ENCODE measurements around the gene SLC1A3. TPM values are rescaled to one million over a fixed set of nuclear protein-coding genes. Genes with fewer than 3 reads are reported as not detected.
"Not testable (repeated sequence)": the region's sequence is repeated elsewhere in the genome, so short reads cannot be mapped to it uniquely, and the experiment has no call there.

Gene SLC1A3
- not detected in 2 replicates for total RNA-seq

GRCh38 chr5:36606428-36607113 lies at the start of gene SLC1A3:
TSS of gene SLC1A3 (plus strand) at chr5:36606606. CDS start at chr5:36608424, 1,818 bp downstream.
- Mint-ChIP-seq H3K9me3 (no peaks in the 10 kb centered on the region), H3K4me3 (peak within 1 kb of the TSS; percentile 83), H3K27ac (peak within 1 kb of the TSS; percentile 81), H3K36me3 (ENCODE audit: low read depth) (no peaks in the 10 kb centered on the region), H3K4me1 (peaks cover 16% of the 10 kb centered on the region), H3K27me3 (peaks cover 59% of the 10 kb centered on the region)
- DNase-seq = peak; percentile 73
- intact Hi-C loops (cut with micrococcal nuclease) = loop anchor here (5.0 kb wide), 1 partner anchor 86 kb away; no protein-coding TSS in a partner anchor

GRCh38 chr5:36558641-36559040 lies 47.8 kb upstream of the SLC1A3 start:
- Mint-ChIP-seq H3K27ac (no peak overlapping the region), H3K4me1 (no peaks in the 10 kb centered on the region), H3K27me3 (peaks cover 3% of the 10 kb centered on the region), H3K9me3 (no peaks in the 10 kb centered on the region), H3K36me3 (ENCODE audit: low read depth) (no peaks in the 10 kb centered on the region), H3K4me3 (no peak overlapping the region)
- DNase-seq = no peak
- intact Hi-C loops (cut with micrococcal nuclease) = no loop called here

- no peaks in the 10 kb centered on the region for H3K4me1 Mint-ChIP-seq
- H3K27ac Mint-ChIP-seq = no peak overlapping the region
- no peak for DNase-seq
- H3K27me3 Mint-ChIP-seq = peaks cover 3% of the 10 kb centered on the region
- H3K4me3 Mint-ChIP-seq = no peak overlapping the region
- intact Hi-C loops (cut with micrococcal nuclease) = no loop called here
- no peaks in the 10 kb centered on the region for H3K36me3 Mint-ChIP-seq (ENCODE audit: low read depth)
- no peaks in the 10 kb centered on the region for H3K9me3 Mint-ChIP-seq
These were observed 44.8 kb upstream of the SLC1A3 start for GRCh38 chr5:36561601-36562000.

GRCh38 chr5:36569491-36569890 lies 36.9 kb upstream of the SLC1A3 start:
- Mint-ChIP-seq H3K27me3 (peaks cover 2% of the 10 kb centered on the region), H3K27ac (no peak overlapping the region), H3K4me3 (no peak overlapping the region), H3K9me3 (no peaks in the 10 kb centered on the region), H3K36me3 (ENCODE audit: low read depth) (no peaks in the 10 kb centered on the region), H3K4me1 (no peaks in the 10 kb centered on the region)
- DNase-seq = no peak
- intact Hi-C loops (cut with micrococcal nuclease) = no loop called here

- intact Hi-C loops (cut with micrococcal nuclease) = no loop called here
- no peak for DNase-seq
- H3K36me3 Mint-ChIP-seq (ENCODE audit: low read depth) = no peaks in the 10 kb centered on the region
- H3K27me3 Mint-ChIP-seq = peaks cover 2% of the 10 kb centered on the region
- no peak overlapping the region for H3K27ac Mint-ChIP-seq
- no peaks in the 10 kb centered on the region for H3K4me1 Mint-ChIP-seq
- H3K9me3 Mint-ChIP-seq = no peaks in the 10 kb centered on the region
- H3K4me3 Mint-ChIP-seq = no peak overlapping the region
These were observed 35.9 kb upstream of the SLC1A3 start for GRCh38 chr5:36570301-36571095.

- intact Hi-C loops (cut with micrococcal nuclease) = no loop called here
- H3K27ac Mint-ChIP-seq = no peak overlapping the region
- no peaks in the 10 kb centered on the region for H3K36me3 Mint-ChIP-seq (ENCODE audit: low read depth)
- H3K4me1 Mint-ChIP-seq = no peaks in the 10 kb centered on the region
- no peak for DNase-seq
- no peak overlapping the region for H3K4me3 Mint-ChIP-seq
- H3K27me3 Mint-ChIP-seq = peaks cover 2% of the 10 kb centered on the region
- H3K9me3 Mint-ChIP-seq = no peaks in the 10 kb centered on the region
These were observed 34.9 kb upstream of the SLC1A3 start for GRCh38 chr5:36571401-36572042.

GRCh38 chr5:36573438-36573837 lies 33.0 kb upstream of the SLC1A3 start:
- no peak for DNase-seq
- Mint-ChIP-seq H3K36me3 (ENCODE audit: low read depth) (no peaks in the 10 kb centered on the region), H3K27ac (no peak overlapping the region), H3K9me3 (no peaks in the 10 kb centered on the region), H3K4me1 (no peaks in the 10 kb centered on the region), H3K4me3 (no peak overlapping the region), H3K27me3 (peaks cover 2% of the 10 kb centered on the region)
- intact Hi-C loops (cut with micrococcal nuclease) = no loop called here

- no peaks in the 10 kb centered on the region for H3K9me3 Mint-ChIP-seq
- intact Hi-C loops (cut with micrococcal nuclease) = no loop called here
- no peak for DNase-seq
- no peaks in the 10 kb centered on the region for H3K36me3 Mint-ChIP-seq (ENCODE audit: low read depth)
- H3K4me3 Mint-ChIP-seq = no peak overlapping the region
- no peaks in the 10 kb centered on the region for H3K27me3 Mint-ChIP-seq
- H3K27ac Mint-ChIP-seq = no peak overlapping the region
- no peaks in the 10 kb centered on the region for H3K4me1 Mint-ChIP-seq
These were observed 31.0 kb upstream of the SLC1A3 start for GRCh38 chr5:36575361-36575781.

GRCh38 chr5:36576721-36577120 lies 29.7 kb upstream of the SLC1A3 start:
- H3K4me1 Mint-ChIP-seq = no peaks in the 10 kb centered on the region

GRCh38 chr5:36579858-36580257 lies 26.5 kb upstream of the SLC1A3 start:
- H3K27ac Mint-ChIP-seq; intact Hi-C loops (cut with micrococcal nuclease); H3K4me3 Mint-ChIP-seq; H3K4me1 Mint-ChIP-seq; DNase-seq; H3K9me3 Mint-ChIP-seq; H3K27me3 Mint-ChIP-seq; H3K36me3 Mint-ChIP-seq (ENCODE audit: low read depth): not testable (repeated sequence)

More at GRCh38 chr5:36576721-36577120, 29.7 kb upstream of the SLC1A3 start:
- Mint-ChIP-seq H3K4me3 (no peak overlapping the region), H3K27ac (no peak overlapping the region), H3K27me3 (peaks cover 2% of the 10 kb centered on the region), H3K36me3 (ENCODE audit: low read depth) (no peaks in the 10 kb centered on the region), H3K9me3 (no peaks in the 10 kb centered on the region)
- no peak for DNase-seq
- intact Hi-C loops (cut with micrococcal nuclease) = no loop called here

- no peaks in the 10 kb centered on the region for H3K9me3 Mint-ChIP-seq
- H3K4me1 Mint-ChIP-seq = no peaks in the 10 kb centered on the region
- no peak overlapping the region for H3K4me3 Mint-ChIP-seq
- no peak for DNase-seq
- no peak overlapping the region for H3K27ac Mint-ChIP-seq
- H3K36me3 Mint-ChIP-seq (ENCODE audit: low read depth) = no peaks in the 10 kb centered on the region
- peaks cover 2% of the 10 kb centered on the region for H3K27me3 Mint-ChIP-seq
- intact Hi-C loops (cut with micrococcal nuclease) = no loop called here
These were observed 25.3 kb upstream of the SLC1A3 start for GRCh38 chr5:36581070-36581469.

- Mint-ChIP-seq H3K4me3 (no peak overlapping the region), H3K27me3 (peaks cover 7% of the 10 kb centered on the region), H3K36me3 (ENCODE audit: low read depth) (no peaks in the 10 kb centered on the region), H3K9me3 (no peaks in the 10 kb centered on the region), H3K27ac (no peak overlapping the region), H3K4me1 (no peaks in the 10 kb centered on the region)
- intact Hi-C loops (cut with micrococcal nuclease) = no loop called here
- no peak for DNase-seq
These were observed 22.2 kb upstream of the SLC1A3 start for GRCh38 chr5:36584009-36584875.

- no peak overlapping the region for H3K4me3 Mint-ChIP-seq
- H3K36me3 Mint-ChIP-seq (ENCODE audit: low read depth) = no peaks in the 10 kb centered on the region
- no peaks in the 10 kb centered on the region for H3K9me3 Mint-ChIP-seq
- H3K4me1 Mint-ChIP-seq = no peaks in the 10 kb centered on the region
- intact Hi-C loops (cut with micrococcal nuclease) = no loop called here
- DNase-seq = no peak
- H3K27ac Mint-ChIP-seq = no peak overlapping the region
- peaks cover 7% of the 10 kb centered on the region for H3K27me3 Mint-ChIP-seq
These were observed 20.7 kb upstream of the SLC1A3 start for GRCh38 chr5:36585701-36586100.

Data from activated CD4-positive, alpha-beta T cell treated with anti-CD3 and anti-CD28 coated beads, Interleukin-2, amount 10 ng/mL, durations not matched to agents 24 days and 14 days (primary cell).